GM10266 (cell line): Measurements from ENCODE around the gene GALNT6.
A peak's percentile ranks its signal among the peaks of the same experiment; 100 is the strongest.
"Not testable (repeated sequence)": the region's sequence is repeated elsewhere in the genome, so short reads cannot be mapped to it uniquely, and the experiment has no call there.

Source experiments
- DNase-seq: peaks from one replicate; pipeline ENCODE4 v3.0.0; 2012; ENCODE audit errors: extremely low spot score
- CTCF ChIP-seq: IDR thresholded peaks from 2 replicates; pipeline ENCODE4 v1.5.1; 2012; ENCODE audit warnings: mild to moderate bottlenecking, low read depth; ENCODE audit not compliant: control insufficient read depth, insufficient read depth; ENCODE audit errors: missing control alignments

GALNT6 gene

GRCh38 chr12:51343201-51343600 is 48.0 kb downstream of the GALNT6 start:
- DNase-seq, result no peak
- TF ChIP-seq CTCF, result no peak

- no peak for TF ChIP-seq CTCF
These were observed 48.8 kb downstream of the GALNT6 start for GRCh38 chr12:51342416-51342815.

GRCh38 chr12:51341251-51342007 is 49.8 kb downstream of the GALNT6 start:
- peak; percentile 74 for DNase-seq
- TF ChIP-seq CTCF, result peak; percentile 100

More at GRCh38 chr12:51342416-51342815, 48.8 kb downstream of the GALNT6 start:
- no peak for DNase-seq

GRCh38 chr12:51339750-51340149 is 51.5 kb downstream of the GALNT6 start:
- no peak for DNase-seq
- TF ChIP-seq CTCF, result no peak

- not testable (repeated sequence) for DNase-seq
These were observed 53.9 kb downstream of the GALNT6 start for GRCh38 chr12:51337336-51337735.

- no peak for TF ChIP-seq CTCF
- DNase-seq, result no peak
These were observed 55.3 kb downstream of the GALNT6 start for GRCh38 chr12:51335931-51336330.

GRCh38 chr12:51334764-51335163 is 56.4 kb downstream of the GALNT6 start:
- TF ChIP-seq CTCF, result no peak
- DNase-seq, result no peak

GRCh38 chr12:51333536-51333935 is 57.7 kb downstream of the GALNT6 start:
- no peak for DNase-seq
- no peak for TF ChIP-seq CTCF
